CD14-positive monocyte (primary cell): ENCODE data around the gene NPTX1. TPM values are rescaled to one million over a fixed set of nuclear protein-coding genes. Genes with fewer than 3 reads are reported as not detected.

Source experiments
- DNase-seq, 3 donors: peaks; one replicate each; pipeline ENCODE4 v3.0.0-alpha.2; 2011 to 2022
- H2AFZ ChIP-seq: 2 replicates; pipeline ENCODE4 v1.6.0; 2012; ENCODE audit warnings: mild to moderate bottlenecking, low read depth, low read length, inconsistent platforms; ENCODE audit not compliant: insufficient read depth, poor library complexity, severe bottlenecking
- H3K27ac ChIP-seq, 2 donors: 1 replicate in 1 of 2; 2 replicates in 1 of 2; pipeline ENCODE4 v1.5.1; 2012 to 2013; ENCODE audit warnings: low read length in 2 of 2, control low read depth in 1 of 2, inconsistent platforms in 1 of 2, low read depth in 1 of 2, mild to moderate bottlenecking in 1 of 2
- H3K27me3 ChIP-seq, 2 donors: one replicate each; pipeline versions ENCODE4 v1.6.0 to v1.6.1; 2011 to 2013; ENCODE audit warnings: low read length in 2 of 2; ENCODE audit not compliant: control insufficient read depth in 2 of 2, insufficient read depth in 2 of 2
- H3K36me3 ChIP-seq, 2 donors: replicated peaks in 1 of 2; 1 replicate in 1 of 2; 2 replicates in 1 of 2; pipeline versions ENCODE4 v1.5.1 to v1.6.1; 2012 to 2013; ENCODE audit warnings: low read length in 2 of 2, control low read depth in 1 of 2, inconsistent platforms in 1 of 2, mild to moderate bottlenecking in 1 of 2; ENCODE audit not compliant: insufficient read depth in 2 of 2, control insufficient read depth in 1 of 2
- H3K4me1 ChIP-seq, 2 donors: 1 replicate in 1 of 2; 2 replicates in 1 of 2; pipeline versions ENCODE4 v1.5.1 to v1.6.1; 2012 to 2013; ENCODE audit warnings: low read length in 2 of 2, control low read depth in 1 of 2, inconsistent platforms in 1 of 2, mild to moderate bottlenecking in 1 of 2, moderate library complexity in 1 of 2; ENCODE audit not compliant: insufficient read depth in 2 of 2, control insufficient read depth in 1 of 2
- H3K4me2 ChIP-seq: replicated peaks from 2 replicates; pipeline ENCODE3; 2012; ENCODE audit warnings: low read length, moderate library complexity, mild to moderate bottlenecking; ENCODE audit not compliant: poor library complexity, severe bottlenecking; ENCODE audit errors: extremely low read depth
- H3K4me3 ChIP-seq, 3 experiments: fragments of 200-600 bp in 1 of 3; sonication (generic) in 1 of 3; replicated peaks in 1 of 3; 1 replicate in 2 of 3; 2 replicates in 1 of 3; pipeline ENCODE4 v1.5.1; 2011 to 2013; ENCODE audit warnings: low read length in 3 of 3, mild to moderate bottlenecking in 3 of 3, control low read depth in 2 of 3, low read depth in 2 of 3, inconsistent platforms in 1 of 3, moderate library complexity in 1 of 3
- H3K79me2 ChIP-seq: 2 replicates; pipeline ENCODE4 v1.6.0; 2012; ENCODE audit warnings: mild to moderate bottlenecking, control low read depth, inconsistent platforms, low read length, moderate library complexity; ENCODE audit not compliant: insufficient read depth
- H3K9ac ChIP-seq: 2 replicates; pipeline ENCODE4 v1.6.0; 2017; ENCODE audit warnings: low read length, mild to moderate bottlenecking; ENCODE audit not compliant: insufficient read depth, poor library complexity, severe bottlenecking
- H3K9me3 ChIP-seq, 2 donors: replicated peaks in 1 of 2; 1 replicate in 1 of 2; 2 replicates in 1 of 2; pipeline versions ENCODE4 v1.5.1 to v1.6.1; 2012 to 2013; ENCODE audit warnings: low read length in 2 of 2, control low read depth in 1 of 2; ENCODE audit not compliant: control insufficient read depth in 1 of 2, insufficient read depth in 1 of 2
- H4K20me1 ChIP-seq: 2 replicates; pipeline ENCODE4 v1.6.0; 2012; ENCODE audit warnings: mild to moderate bottlenecking, low read length, control low read depth, moderate library complexity; ENCODE audit not compliant: insufficient read depth
- H3K27ac Mint-ChIP-seq, 7 donors: one replicate each; pipeline ENCODE4 v1.8.0; 2020; ENCODE audit warnings: mild to moderate bottlenecking in 7 of 7, mixed read lengths in 7 of 7, moderate library complexity in 6 of 7, inconsistent platforms in 2 of 7
- H3K27me3 Mint-ChIP-seq, 3 donors: one replicate each; pipeline ENCODE4 v1.8.0; 2021 to 2022; ENCODE audit warnings: low read depth in 3 of 3, mild to moderate bottlenecking in 3 of 3, mixed read lengths in 3 of 3, moderate library complexity in 3 of 3, inconsistent platforms in 1 of 3
- H3K36me3 Mint-ChIP-seq, 2 donors: one replicate each; pipeline ENCODE4 v1.8.0; 2020; ENCODE audit warnings: mixed read lengths in 2 of 2, inconsistent platforms in 1 of 2, mild to moderate bottlenecking in 1 of 2
- H3K4me1 Mint-ChIP-seq: one replicate; pipeline ENCODE4 v1.8.0; 2020; ENCODE audit warnings: mild to moderate bottlenecking, mixed read lengths
- H3K4me3 Mint-ChIP-seq, 2 donors: one replicate each; pipeline ENCODE4 v1.8.0; 2020; ENCODE audit warnings: mild to moderate bottlenecking in 2 of 2, mixed read lengths in 2 of 2, moderate library complexity in 1 of 2
- H3K9me3 Mint-ChIP-seq, 7 donors: one replicate each; pipeline ENCODE4 v1.8.0; 2020 to 2022; ENCODE audit warnings: mixed read lengths in 7 of 7, mild to moderate bottlenecking in 6 of 7, moderate library complexity in 6 of 7, inconsistent platforms in 2 of 7
- WGBS: methylation state at CpG from one replicate; pipeline ENCODE4 v1.1.5; 2013; ENCODE audit warnings: missing lambda C conversion rate; ENCODE audit not compliant: insufficient coverage; 5-methylcytosine and 5-hydroxymethylcytosine counted together
- intact Hi-C, 2 donors: fragments of 100-400 bp; cut with micrococcal nuclease; formaldehyde crosslinking; loops; one replicate each; pipeline versions ENCODE4 v1.15.0 to v1.15.1; 2023
- polyA plus RNA-seq, 3 donors: library from polyadenylated mRNA; depleted of rRNA in 1 of 3; unstranded in 2 of 3; stranded (reverse) in 1 of 3; fragments of 300-500 nt in 2 of 3; fragments of >200 nt in 1 of 3; fragmentation: Illumina TruSeq in 2 of 3; gene quantifications; 1 replicate in 2 of 3; 2 replicates in 1 of 3; pipeline ENCODE4 v1.2.3, GENCODE V29; 2012 to 2021
- TF ChIP-seq, protein P1 (sequence below): fragments of 200-600 bp; IDR thresholded peaks from one replicate; pipeline ENCODE4 v1.8.0; 2022; ENCODE audit warnings: antibody characterized with exemption, mild to moderate bottlenecking

The NPTX1 gene
- polyA plus RNA-seq, 3 donors: not detected

DNA sequence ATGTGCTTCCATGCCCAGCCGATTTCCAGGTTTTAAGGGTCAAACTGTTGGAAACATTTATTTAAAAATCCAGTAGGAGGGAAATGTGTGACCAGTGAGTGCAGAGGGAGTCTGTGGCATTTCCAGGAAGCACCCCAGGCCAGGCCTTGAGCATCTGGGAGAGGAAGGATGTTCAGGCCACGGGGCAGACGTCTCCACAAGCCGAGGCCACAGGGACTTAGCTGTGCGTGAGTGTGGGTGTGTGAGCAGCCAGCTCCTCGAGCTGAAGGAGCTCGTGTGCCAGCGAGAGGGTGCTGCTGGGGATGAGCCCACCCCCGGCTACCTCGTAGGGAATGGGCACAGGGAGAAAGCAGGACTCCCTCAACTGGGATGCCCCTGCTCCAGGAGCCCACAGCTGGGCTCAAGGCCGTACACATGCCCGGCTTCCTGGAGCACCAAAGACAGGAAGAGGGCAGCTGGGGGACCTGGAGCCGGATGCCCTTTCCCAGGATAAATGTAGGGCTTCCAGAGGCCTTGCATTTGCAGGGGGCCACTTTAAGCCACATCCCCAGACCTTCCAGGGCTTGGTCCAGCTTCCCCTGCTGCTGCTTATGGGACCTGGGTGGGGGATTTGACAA lies 12.5 kb downstream of the NPTX1 start:
- Histone ChIP-seq H3K36me3 (no peaks in the 10 kb centered on the region), H3K4me3 (no peak overlapping the region), H2AFZ (no peak overlapping the region), H3K27ac (no peak overlapping the region), H3K4me1 (no peaks in the 10 kb centered on the region), H3K4me2 (no peak overlapping the region), H3K27me3 (peaks cover 0 to 23% of the 10 kb centered on the region in 2 donors), H4K20me1 (no peaks in the 10 kb centered on the region), H3K9me3 (no peaks in the 10 kb centered on the region), H3K9ac (no peak overlapping the region), H3K79me2 (no peaks in the 10 kb centered on the region)
- DNase-seq: no peak
- H3K9me3 Mint-ChIP-seq: peaks cover 0 to 4% (median 0%) of the 10 kb centered on the region in 7 donors
- H3K4me3 Mint-ChIP-seq: no peak overlapping the region
- no peaks in the 10 kb centered on the region for H3K36me3 Mint-ChIP-seq
- TF ChIP-seq, protein P1, sequence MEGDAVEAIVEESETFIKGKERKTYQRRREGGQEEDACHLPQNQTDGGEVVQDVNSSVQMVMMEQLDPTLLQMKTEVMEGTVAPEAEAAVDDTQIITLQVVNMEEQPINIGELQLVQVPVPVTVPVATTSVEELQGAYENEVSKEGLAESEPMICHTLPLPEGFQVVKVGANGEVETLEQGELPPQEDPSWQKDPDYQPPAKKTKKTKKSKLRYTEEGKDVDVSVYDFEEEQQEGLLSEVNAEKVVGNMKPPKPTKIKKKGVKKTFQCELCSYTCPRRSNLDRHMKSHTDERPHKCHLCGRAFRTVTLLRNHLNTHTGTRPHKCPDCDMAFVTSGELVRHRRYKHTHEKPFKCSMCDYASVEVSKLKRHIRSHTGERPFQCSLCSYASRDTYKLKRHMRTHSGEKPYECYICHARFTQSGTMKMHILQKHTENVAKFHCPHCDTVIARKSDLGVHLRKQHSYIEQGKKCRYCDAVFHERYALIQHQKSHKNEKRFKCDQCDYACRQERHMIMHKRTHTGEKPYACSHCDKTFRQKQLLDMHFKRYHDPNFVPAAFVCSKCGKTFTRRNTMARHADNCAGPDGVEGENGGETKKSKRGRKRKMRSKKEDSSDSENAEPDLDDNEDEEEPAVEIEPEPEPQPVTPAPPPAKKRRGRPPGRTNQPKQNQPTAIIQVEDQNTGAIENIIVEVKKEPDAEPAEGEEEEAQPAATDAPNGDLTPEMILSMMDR: no peak
- no peaks in the 10 kb centered on the region for H3K4me1 Mint-ChIP-seq
- WGBS: 63% methylated on average over 12 of the region's 13 CpGs
- H3K27me3 Mint-ChIP-seq: peaks cover 42 to 60% (median 46%) of the 10 kb centered on the region in 3 donors
- no peak overlapping the region for H3K27ac Mint-ChIP-seq
- intact Hi-C loops: no loop called here

DNA sequence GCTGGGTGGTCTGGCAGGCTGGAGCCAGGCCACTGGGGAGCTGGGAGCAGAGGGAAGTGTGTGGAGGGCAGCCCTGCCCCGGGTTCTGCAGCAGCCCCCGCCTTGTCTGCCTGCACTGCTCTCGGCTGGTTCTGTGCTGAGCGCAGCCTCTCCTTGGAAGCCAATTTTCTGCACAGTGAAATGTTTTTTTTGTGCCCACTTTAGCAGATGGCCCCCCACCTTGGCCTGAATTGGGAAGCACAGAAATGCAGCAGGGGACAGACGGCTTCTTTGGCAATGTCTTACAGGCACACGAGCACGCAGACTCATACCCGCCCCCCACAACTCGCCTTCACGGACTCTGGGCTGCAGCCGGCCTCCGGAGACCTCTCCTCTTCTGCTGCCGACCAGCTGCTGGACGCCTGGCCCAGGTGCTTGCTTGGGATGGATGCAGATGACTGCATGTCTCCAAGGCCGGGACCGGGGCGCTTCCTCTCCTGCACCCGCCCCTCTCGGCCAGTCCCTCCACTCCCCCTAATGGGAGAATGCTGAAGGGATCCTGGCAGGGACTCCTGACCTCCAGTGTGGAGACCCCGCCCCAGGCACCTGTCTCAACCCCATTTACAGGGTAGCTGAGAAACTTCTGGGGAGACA lies 14.8 kb downstream of the NPTX1 start:
- Mint-ChIP-seq H3K9me3 (no peaks in the 10 kb centered on the region), H3K4me1 (peaks cover 6% of the 10 kb centered on the region), H3K36me3 (no peaks in the 10 kb centered on the region), H3K4me3 (no peak overlapping the region), H3K27me3 (peaks cover 32 to 41% (median 36%) of the 10 kb centered on the region in 3 donors), H3K27ac (no peak overlapping the region)
- H3K9ac ChIP-seq: no peak overlapping the region
- TF ChIP-seq, protein P1: no peak
- H3K4me1 ChIP-seq: peaks cover 9 to 13% of the 10 kb centered on the region in 2 donors
- WGBS: 76% methylated on average over 13 of the region's 20 CpGs
- H3K79me2 ChIP-seq: no peaks in the 10 kb centered on the region
- H3K4me2 ChIP-seq: no peak overlapping the region
- H3K27ac ChIP-seq: no peak overlapping the region
- peaks cover 0 to 8% of the 10 kb centered on the region in 2 donors for H3K27me3 ChIP-seq
- H3K36me3 ChIP-seq: no peaks in the 10 kb centered on the region
- DNase-seq: no peak
- intact Hi-C loops: no loop called here
- no peak overlapping the region for H2AFZ ChIP-seq
- H3K4me3 ChIP-seq: no peak overlapping the region
- H3K9me3 ChIP-seq: no peaks in the 10 kb centered on the region
- no peaks in the 10 kb centered on the region for H4K20me1 ChIP-seq
